Fibroblast of the aortic adventitia (primary cell): ENCODE measurements around the gene MARCHF5. TPM values are rescaled to one million over a fixed set of nuclear protein-coding genes. Genes with fewer than 3 reads are reported as not detected.

ENCODE experiments used
- DNase-seq: peaks from one replicate; pipeline ENCODE4 v3.0.0-alpha.2; 2010; ENCODE audit warnings: low read depth
- H3K4me3 ChIP-seq: 2 replicates; pipeline ENCODE4 v1.5.1; 2011; ENCODE audit warnings: low read depth, mild to moderate bottlenecking, control low read depth, low read length, moderate library complexity
- total RNA-seq: library from RNA; depleted of rRNA; stranded (reverse); fragments of >200 nt; gene quantifications from 2 replicates; pipeline ENCODE4 v1.2.3, GENCODE V29; 2012; ENCODE audit warnings: low replicate concordance
- TF ChIP-seq, protein P1 (sequence below): IDR thresholded peaks from 2 replicates; pipeline ENCODE4 v1.5.1; 2011; ENCODE audit warnings: mild to moderate bottlenecking, low read length, control low read depth, inconsistent platforms; ENCODE audit not compliant: insufficient read depth

Gene MARCHF5
- total RNA-seq, 1 donor = 14.0 TPM

DNA sequence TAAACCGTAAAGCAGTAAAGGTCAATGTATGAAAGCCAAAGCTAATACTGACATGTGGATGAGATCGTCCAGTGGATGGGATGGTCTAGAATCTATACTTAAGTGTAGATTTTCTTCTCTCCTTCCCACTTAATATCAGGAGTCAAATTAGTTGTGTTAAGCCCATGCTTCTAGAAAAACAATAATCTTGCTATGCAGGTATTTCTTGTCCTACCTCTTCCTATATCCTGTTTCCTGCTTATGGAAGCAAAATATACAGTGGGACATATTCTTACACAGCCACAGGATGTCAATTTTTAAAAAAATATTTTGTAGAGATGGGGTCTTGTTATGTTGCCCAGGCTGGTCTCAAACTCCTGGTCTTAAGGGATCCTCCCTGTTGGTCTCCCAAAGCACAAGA, 27.6 kb upstream of the MARCHF5 start:
- H3K4me3 ChIP-seq = no peak overlapping the region
- DNase-seq = no peak
- TF ChIP-seq, protein P1, sequence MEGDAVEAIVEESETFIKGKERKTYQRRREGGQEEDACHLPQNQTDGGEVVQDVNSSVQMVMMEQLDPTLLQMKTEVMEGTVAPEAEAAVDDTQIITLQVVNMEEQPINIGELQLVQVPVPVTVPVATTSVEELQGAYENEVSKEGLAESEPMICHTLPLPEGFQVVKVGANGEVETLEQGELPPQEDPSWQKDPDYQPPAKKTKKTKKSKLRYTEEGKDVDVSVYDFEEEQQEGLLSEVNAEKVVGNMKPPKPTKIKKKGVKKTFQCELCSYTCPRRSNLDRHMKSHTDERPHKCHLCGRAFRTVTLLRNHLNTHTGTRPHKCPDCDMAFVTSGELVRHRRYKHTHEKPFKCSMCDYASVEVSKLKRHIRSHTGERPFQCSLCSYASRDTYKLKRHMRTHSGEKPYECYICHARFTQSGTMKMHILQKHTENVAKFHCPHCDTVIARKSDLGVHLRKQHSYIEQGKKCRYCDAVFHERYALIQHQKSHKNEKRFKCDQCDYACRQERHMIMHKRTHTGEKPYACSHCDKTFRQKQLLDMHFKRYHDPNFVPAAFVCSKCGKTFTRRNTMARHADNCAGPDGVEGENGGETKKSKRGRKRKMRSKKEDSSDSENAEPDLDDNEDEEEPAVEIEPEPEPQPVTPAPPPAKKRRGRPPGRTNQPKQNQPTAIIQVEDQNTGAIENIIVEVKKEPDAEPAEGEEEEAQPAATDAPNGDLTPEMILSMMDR = no peak

DNA sequence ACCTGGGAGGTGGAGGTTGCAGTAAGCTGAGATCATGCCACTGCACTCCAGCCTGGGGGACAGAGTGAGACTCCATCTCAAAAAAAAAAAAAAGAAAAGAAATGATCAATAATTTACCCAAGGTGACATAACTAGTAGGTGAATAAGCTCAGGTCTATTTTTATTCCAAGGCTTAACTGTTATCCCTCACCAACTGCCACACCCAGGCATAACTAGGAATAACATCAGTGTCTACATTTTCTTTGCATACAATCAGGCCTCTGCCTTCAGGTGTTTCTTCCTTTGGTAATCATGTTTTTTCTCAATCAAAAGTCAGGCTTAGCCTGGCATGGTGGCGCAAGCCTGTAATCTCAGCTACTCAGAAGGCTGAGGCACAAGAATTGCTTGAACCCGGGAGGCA, 26.7 kb upstream of the MARCHF5 start:
- DNase-seq = no peak
- no peak overlapping the region for H3K4me3 ChIP-seq
- TF ChIP-seq, protein P1 = no peak

- H3K4me3 ChIP-seq = no peak overlapping the region
- TF ChIP-seq, protein P1 = no peak
- no peak for DNase-seq
Measured at GRCh38 chr10:92265687-92266258, 25.2 kb upstream of the MARCHF5 start.

DNA sequence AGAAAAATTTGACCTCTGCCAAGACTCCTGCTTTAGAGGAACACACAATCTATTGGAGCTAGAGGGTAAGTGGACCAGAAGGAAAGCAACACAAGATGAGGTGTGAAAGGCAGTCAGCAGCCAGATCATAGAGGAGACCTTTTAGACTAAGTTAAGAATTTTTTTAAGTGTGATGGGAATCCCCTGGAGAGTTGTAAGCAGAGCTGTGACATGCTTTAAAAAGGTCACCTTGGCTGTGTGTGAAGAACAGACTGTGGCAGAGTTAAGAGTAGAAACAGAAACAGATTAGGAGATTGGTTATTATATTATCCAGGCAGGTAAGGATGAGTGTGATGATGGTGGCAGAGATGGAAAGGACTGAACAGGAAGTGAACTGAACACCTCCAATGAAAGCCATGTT, 23.6 kb upstream of the MARCHF5 start:
- DNase-seq = no peak
- TF ChIP-seq, protein P1 = no peak
- H3K4me3 ChIP-seq = no peak overlapping the region

- no peak overlapping the region for H3K4me3 ChIP-seq
- TF ChIP-seq, protein P1 = no peak
- no peak for DNase-seq
Measured at GRCh38 chr10:92268748-92269147, 22.2 kb upstream of the MARCHF5 start.

DNA sequence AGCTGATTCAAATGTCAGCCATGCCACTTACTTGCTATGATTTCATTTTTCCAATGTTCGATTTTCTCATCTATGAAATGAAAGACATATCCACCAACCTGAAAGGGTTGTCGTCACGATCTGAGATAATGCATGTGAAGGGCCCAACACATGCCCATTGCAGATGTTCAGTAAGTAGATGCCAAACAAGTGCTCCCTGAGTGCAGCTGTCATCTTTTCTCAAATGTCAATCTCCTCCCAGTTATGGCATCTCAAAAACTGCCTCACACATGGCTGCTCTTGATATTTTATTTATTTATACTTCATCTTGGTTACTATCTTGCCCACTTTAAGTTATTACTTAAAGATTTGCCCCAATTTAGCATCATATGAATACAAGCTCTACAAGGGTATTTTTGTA, 16.9 kb upstream of the MARCHF5 start:
- TF ChIP-seq, protein P1 = no peak
- H3K4me3 ChIP-seq = no peak overlapping the region
- DNase-seq = no peak
